Hematopoietic multipotent progenitor cell treated with erythropoietin and hydrocortisone succinate and interleukin-3 and kit ligand, for 4 days (in vitro differentiated cells): ENCODE results near the gene RGS3.
A peak's percentile ranks its signal among the peaks of the same experiment; 100 is the strongest.
"Not testable (repeated sequence)": the region's sequence is repeated elsewhere in the genome, so short reads cannot be mapped to it uniquely, and the experiment has no call there.

Experiments used
- DNase-seq: peaks from one replicate; pipeline ENCODE4 v3.0.0-alpha.2; 2015

Gene RGS3

GRCh38 chr9:113532809-113533190, 69.3 kb downstream of the RGS3 start:
- no peak for DNase-seq

- no peak for DNase-seq
Observed at GRCh38 chr9:113533335-113534225, 70.1 kb downstream of the RGS3 start.

GRCh38 chr9:113535756-113536155, 72.2 kb downstream of the RGS3 start:
- DNase-seq = no peak

GRCh38 chr9:113536166-113536482, 72.6 kb downstream of the RGS3 start:
- no peak for DNase-seq

GRCh38 chr9:113536483-113537228, 73.1 kb downstream of the RGS3 start:
- DNase-seq = no peak

GRCh38 chr9:113537229-113537810, 73.8 kb downstream of the RGS3 start:
- DNase-seq = no peak

- no peak for DNase-seq
Observed at GRCh38 chr9:113538131-113538530, 74.6 kb downstream of the RGS3 start.

GRCh38 chr9:113538701-113539430, 75.3 kb downstream of the RGS3 start:
- no peak for DNase-seq

- DNase-seq = no peak
Observed at GRCh38 chr9:113540466-113540865, 76.9 kb downstream of the RGS3 start.

- peak; percentile 81 for DNase-seq
Observed at GRCh38 chr9:113541019-113541900, 77.7 kb downstream of the RGS3 start.

- no peak for DNase-seq
Observed at GRCh38 chr9:113542006-113542405, 78.5 kb downstream of the RGS3 start.

GRCh38 chr9:113542741-113543140, 79.2 kb downstream of the RGS3 start:
- DNase-seq = peak; percentile 91

- no peak for DNase-seq
Observed at GRCh38 chr9:113543296-113543981, 79.9 kb downstream of the RGS3 start.

GRCh38 chr9:113543982-113544303, 80.4 kb downstream of the RGS3 start:
- no peak for DNase-seq

- DNase-seq = no peak
Observed at GRCh38 chr9:113545068-113545467, 81.5 kb downstream of the RGS3 start.

- no peak for DNase-seq
Observed at GRCh38 chr9:113546566-113546965, 83.0 kb downstream of the RGS3 start.

- DNase-seq = no peak
Observed at GRCh38 chr9:113547501-113547900, 84.0 kb downstream of the RGS3 start.

GRCh38 chr9:113548221-113549041, 84.9 kb downstream of the RGS3 start:
- DNase-seq = peak; percentile 78

GRCh38 chr9:113549892-113550291, 86.4 kb downstream of the RGS3 start:
- not testable (repeated sequence) for DNase-seq

- DNase-seq = no peak
Observed at GRCh38 chr9:113556877-113557593, 93.5 kb downstream of the RGS3 start.
